Suppressor macrophage (primary cell): Measurements from ENCODE around the gene CPEB4.

Experiments used
- DNase-seq, 4 experiments: peaks; one replicate each; pipeline ENCODE4 v3.0.0-alpha.2; 2020 to 2022

Gene CPEB4

DNA sequence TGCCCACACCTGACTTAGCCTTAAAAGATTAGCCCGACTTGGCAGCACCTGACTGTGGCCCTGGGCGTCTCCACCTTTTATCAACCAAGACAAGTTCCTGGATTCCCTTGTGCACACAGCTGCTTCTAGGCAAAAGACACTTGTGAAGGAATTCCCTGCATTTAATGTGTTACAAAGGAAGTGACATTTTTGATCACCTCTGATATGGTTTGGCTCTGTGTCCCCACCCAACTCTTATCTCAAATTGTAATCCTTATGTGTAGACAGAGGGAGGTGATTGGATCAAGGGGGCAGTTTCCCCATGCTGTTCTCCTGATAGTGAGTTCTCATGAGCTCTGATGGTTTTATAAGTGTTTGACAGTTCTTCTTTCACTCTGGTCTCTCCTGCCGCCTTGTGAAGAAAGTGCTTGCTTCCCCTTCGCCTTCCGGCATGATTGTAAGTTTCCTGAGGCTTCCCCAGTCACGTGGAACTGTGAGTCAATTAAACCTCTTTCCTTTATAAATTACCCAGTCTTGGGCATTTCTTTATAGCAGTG lies 2.6 kb upstream of the CPEB4 start:
- DNase-seq: peak; percentile 66 to 87 (median 77)

- DNase-seq: no peak
These were observed 2.0 kb upstream of the CPEB4 start for GRCh38 chr5:173886150-173886549.

DNA sequence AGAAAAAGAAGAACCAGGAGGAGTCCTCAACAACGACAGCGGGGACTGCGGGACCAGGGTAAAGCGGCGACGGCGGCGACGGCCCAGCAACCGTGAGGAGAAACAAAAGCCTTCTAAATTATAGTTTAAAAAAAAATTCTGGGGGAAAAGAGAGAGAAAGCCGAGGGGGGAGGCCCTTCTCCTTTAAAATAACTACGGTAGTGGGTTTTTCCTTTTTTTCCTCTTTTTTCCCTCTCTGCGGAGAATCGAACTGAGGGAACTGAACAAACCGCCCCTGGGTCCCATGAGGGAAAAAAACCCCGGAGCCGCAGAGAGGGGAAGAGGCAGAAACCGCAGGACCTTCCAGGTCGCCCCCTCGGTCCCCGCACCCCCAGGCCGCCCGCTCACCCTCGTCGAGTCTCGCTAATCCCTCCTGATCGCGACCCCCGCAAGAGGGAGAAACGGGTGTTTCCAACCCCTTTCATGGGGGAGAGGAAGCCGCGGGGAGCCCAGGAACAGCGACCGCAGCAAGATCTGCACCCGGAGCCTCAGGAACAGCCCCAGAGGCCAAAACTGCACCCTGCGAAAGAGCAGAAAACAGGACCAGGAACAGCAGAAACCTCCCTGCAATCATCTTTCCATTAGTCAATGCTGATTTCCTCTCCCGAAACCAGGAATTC lies 453 bp downstream of the CPEB4 start:
- peak; percentile 35 to 72 (median 62) for DNase-seq

DNA sequence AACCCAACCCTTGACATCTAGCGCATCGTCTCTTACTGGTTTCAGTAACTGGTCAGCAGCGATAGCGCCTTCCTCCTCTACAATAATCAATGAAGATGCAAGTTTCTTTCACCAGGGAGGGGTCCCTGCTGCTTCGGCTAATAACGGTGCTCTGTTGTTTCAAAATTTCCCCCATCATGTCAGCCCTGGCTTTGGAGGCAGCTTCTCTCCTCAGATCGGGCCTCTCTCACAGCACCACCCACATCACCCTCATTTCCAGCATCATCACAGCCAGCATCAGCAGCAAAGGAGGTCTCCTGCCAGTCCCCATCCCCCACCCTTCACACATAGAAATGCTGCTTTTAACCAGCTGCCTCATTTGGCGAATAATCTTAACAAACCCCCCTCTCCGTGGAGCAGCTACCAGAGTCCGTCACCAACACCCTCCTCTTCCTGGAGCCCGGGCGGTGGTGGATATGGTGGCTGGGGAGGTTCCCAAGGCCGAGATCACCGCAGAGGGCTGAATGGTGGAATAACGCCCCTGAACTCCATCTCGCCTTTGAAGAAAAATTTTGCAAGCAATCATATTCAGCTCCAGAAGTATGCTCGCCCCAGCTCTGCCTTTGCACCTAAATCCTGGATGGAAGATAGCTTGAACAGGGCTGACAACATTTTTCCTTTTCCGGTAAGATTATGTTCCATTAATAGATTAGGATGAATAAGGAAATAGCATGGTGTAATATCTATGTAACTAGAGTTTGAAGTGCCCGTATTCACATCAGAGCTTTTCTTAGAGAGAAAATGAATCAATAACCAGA lies 2.2 kb downstream of the CPEB4 start:
- DNase-seq: no peak

DNA sequence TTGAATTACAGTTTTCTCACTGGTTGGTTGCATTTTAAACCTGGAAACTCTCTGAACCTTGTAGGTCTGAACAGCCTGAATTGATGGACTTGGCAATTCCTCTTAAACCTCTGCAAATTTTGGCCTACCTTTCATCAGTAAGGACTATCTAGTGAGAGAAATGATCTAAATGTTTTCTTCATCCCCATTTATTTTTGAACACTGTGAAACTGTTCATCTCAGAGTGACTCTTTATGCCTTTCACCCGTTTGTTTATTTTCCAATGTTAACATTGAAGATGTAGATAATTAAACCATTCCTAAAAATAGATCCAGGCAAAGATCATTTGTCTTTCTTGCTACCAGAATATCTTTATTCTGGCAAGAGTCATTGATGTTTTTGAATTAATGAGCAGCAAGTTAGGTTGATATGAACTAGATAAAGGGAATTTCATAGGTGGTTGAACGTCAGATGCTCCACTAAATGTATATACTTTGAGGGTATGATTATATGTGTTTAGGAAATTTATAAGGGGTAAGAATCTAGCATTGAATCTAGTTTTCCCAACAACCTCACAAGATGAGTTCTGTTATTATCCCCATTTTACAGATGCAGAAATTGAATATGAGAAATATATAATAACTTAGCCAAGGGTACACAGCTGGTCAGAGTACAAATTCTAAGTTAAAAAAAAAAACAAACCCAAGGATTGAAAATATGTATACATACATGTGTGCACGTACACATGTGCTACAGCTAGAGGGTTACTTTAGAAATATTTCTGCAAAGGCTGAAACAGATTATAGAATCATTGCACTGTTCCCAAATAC lies 3.4 kb downstream of the CPEB4 start:
- DNase-seq: no peak

- DNase-seq: no peak
These were observed 5.0 kb downstream of the CPEB4 start for GRCh38 chr5:173893192-173893561.

GRCh38 chr5:173895401-173896165 lies 7.4 kb downstream of the CPEB4 start:
- DNase-seq: peak in 1 of 4 experiments; percentile 23

DNA sequence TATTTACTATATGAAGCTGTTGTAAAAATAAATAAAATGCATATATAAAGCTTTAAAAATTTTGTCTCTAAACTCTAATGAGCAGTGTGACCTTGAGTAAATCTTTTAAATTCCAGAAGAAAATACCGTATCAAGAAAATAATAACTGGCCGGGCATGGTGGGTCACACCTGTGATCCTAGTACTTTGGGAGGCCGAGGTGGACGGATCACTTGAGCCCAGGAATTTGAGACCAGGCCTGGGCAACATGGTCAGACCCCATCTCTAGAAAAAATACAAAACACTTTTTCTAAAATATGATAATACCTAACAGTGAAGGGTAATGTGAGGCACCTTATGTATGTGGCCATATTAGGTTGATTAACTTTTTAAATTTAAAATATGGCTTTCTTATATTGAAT lies 8.5 kb downstream of the CPEB4 start:
- DNase-seq: no peak

DNA sequence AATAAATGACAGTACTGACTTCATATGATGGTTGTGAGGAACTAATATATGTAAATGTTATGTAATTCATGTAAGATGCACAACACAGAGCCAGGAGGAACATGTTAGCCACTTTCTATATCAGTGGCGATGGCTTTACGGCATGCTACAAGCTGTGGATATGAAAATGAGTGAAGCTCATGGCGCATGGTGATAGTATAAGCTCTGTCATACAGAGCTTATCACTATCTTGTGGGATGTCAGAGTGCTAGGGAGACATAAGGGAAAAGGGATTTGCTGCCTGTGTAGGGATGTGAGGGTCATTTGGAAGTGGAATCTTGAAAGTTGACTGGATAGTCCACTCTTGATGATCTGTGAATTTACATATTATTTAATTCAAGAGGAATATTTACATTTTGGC lies 13.6 kb downstream of the CPEB4 start:
- DNase-seq: no peak

DNA sequence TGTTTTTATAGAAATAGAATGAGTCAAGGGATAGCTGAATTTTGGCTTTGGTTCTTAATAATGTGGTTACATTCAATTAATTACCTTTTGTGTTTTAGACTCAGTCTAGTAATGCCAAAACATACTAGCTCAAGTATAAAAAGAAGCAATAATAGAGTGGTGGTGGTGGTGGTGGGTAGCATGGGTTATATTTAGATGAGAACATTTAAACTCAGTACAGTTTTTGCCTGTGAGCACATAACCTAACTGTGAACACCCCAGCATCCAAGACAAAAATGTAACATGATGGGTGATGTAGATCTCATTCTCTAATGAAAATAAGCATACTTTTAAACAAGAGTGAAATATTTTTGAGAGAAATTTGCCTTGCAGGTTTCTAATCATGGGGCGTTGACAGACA lies 14.2 kb downstream of the CPEB4 start:
- no peak for DNase-seq

- DNase-seq: no peak
These were observed 14.6 kb downstream of the CPEB4 start for GRCh38 chr5:173902743-173903142.

DNA sequence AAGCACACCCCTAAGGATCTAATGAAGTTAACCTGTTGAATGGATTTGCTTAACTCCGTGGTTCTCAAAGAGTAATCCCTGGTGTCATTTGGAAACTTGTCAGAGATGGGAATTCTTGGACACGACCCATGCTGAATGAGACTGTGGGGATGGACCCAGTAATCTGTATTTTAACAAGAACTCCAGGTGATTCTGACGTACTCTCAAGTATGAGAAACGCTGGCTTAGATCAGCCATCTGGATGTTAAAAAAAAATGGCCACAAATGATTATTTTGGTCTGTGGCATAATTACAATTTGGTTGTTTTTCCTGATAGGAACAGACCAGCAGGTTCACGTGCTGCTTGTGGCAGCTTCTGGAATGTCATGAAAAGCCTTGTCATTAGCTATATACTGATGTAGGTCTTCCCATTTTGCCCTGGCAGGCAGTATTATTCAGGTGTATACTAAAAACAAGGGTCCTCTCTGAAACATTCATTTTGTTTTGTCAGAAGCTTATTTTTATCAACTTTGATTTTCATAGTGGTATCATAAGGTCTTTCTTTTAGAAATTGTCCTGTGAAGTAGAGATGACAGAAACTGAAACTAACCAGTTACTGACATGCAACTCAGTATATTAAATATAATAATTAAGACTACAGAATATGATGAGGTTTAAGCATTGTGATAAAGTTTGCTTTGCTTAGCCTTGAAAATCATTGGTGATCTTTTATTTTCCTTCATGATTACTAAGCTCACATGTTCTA lies 15.4 kb downstream of the CPEB4 start:
- DNase-seq: no peak

- DNase-seq: no peak
These were observed 16.0 kb downstream of the CPEB4 start for GRCh38 chr5:173904151-173904550.

- DNase-seq: peak in 1 of 4 experiments; percentile 34
These were observed 19.1 kb downstream of the CPEB4 start for GRCh38 chr5:173907284-173907683.

DNA sequence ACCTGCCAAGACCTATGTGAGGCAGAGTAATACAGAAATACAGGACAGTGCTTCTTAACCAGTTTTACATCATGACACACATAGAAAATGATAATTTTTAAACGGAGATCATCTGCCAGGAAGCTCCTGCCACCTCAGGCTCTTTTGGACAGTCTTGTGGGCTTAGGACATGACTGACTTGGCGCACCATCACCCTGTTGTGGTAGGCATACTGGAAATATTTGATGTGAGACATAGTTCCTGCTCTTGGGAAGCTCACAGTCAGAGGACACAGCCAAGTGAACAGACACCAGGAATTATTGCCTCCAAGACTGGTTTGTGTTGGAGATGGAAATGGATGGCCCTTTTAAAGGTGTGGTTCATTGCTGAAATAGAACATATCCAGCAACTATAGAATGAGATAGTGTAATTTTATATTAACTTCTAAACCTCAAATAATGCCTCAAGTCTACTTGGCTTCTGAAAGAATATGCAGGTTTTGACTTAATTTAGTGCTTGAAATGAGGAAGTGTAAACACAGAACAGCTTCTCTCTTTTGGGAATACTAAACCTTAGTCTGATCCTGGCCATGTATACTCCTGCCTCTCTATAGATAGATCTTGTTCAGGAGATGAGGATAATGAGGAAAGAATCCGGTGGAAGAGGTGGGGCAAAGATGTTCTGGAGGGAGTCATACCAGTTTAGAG lies 19.7 kb downstream of the CPEB4 start:
- DNase-seq: peak in 3 of 4 experiments; percentile 31 to 43 (median 40)

GRCh38 chr5:173909199-173909598 lies 21.1 kb downstream of the CPEB4 start:
- DNase-seq: peak in 3 of 4 experiments; percentile 58 to 64 (median 58)

- DNase-seq: no peak
These were observed 22.1 kb downstream of the CPEB4 start for GRCh38 chr5:173910215-173910614.

DNA sequence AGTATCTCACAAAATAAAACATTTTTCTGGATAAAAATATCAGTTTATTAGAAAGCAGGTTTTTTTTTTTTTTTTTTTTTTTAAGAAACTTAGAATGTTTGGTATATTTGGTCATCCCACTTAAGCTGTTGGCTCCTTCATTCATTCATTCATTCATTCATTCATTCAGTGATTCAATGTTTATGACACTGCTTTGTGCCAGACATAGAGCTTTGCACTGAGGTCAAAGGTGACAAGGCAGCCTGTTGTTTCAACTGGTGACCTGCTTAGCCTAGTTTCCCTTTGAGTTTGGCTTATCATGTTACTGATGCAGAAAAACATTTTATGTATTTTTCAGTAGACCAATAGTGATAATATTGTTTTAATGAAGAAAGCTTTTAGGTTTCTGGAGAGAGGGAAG lies 23.5 kb downstream of the CPEB4 start:
- no peak for DNase-seq

GRCh38 chr5:173913686-173914321 lies 25.7 kb downstream of the CPEB4 start:
- peak in 3 of 4 experiments; percentile 27 to 68 (median 59) for DNase-seq

DNA sequence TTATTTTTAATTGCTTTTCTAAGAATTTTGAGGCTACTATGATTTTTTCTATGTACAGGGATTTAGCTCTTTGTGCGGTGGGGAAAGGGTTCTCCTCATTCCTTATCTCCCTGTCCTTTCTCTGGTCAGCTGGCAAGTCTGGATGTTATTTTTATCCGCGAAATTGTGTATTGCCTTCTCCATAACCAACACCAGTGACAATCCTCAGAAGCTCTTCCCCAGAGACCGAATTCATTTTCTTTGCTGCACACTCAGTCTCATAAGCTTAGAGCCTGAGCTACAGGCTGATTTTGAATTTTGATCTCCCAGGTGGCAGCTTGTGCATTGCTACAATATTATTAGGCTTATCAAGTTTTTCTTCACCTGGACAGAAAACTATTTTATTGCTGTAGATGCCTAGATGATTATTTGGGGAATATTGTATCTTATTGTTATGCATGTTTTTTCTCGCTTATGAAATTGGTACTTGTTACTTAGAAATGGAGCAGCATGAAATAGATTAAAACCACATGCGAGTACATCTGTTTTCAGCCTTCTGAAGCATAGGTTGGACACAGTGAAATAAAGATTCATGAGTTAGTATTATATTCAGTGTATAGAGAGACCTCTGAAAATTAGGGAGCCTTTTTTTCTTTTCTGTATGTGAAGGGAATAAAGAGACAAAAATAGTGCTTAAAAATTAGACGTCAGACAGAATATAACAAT lies 27.3 kb downstream of the CPEB4 start:
- DNase-seq: no peak
